ENCODE measurements around the gene EPN2.
A peak's percentile ranks its signal among the peaks of the same experiment; 100 is the strongest.

EPN2 gene

DNA sequence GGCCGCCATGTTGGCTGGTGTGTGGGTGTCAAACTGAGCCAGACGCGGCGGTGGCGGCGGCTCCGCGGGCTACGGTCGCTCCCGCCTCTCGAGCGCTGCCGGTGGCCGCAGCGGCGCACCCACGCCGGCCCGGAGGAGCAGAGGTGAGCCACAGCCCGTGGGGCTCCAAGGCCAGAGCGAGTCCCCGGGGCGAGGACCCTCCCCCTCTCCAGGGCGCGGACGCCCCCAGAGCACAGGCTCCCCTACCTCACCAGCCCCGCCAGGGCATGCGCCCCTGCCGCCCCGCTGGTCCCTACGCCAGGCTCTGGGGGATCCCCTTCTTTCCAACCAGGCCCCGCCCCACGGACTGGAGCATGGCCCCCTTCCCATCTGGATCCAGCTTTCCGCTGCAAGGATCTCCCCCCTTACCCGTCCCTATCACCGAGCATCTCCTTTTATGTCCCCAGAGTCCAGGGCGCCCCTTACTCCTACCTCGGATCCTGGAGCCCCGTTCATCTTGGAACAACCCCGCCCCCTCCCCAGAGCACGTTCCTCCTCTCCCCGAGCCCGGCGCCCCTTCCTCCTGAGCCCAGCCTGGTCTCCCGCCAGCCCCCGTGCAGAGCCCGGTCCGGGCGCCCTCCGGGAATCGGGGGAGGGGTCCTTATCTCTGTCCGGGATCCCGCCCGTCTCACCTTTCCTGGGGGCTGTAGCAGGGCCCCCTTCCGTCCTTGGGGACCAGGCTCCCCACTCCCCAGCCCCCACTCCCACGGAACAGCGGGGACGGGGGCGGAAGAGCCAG, 412 bp downstream of the EPN2 start:
- no peak for DNase-seq (ENCODE audit: low spot score)
- Histone ChIP-seq H3K4me3 (peak overlapping the region; percentile 94), H3K27ac (peak overlapping the region; percentile 85)
- TF ChIP-seq, protein P1, sequence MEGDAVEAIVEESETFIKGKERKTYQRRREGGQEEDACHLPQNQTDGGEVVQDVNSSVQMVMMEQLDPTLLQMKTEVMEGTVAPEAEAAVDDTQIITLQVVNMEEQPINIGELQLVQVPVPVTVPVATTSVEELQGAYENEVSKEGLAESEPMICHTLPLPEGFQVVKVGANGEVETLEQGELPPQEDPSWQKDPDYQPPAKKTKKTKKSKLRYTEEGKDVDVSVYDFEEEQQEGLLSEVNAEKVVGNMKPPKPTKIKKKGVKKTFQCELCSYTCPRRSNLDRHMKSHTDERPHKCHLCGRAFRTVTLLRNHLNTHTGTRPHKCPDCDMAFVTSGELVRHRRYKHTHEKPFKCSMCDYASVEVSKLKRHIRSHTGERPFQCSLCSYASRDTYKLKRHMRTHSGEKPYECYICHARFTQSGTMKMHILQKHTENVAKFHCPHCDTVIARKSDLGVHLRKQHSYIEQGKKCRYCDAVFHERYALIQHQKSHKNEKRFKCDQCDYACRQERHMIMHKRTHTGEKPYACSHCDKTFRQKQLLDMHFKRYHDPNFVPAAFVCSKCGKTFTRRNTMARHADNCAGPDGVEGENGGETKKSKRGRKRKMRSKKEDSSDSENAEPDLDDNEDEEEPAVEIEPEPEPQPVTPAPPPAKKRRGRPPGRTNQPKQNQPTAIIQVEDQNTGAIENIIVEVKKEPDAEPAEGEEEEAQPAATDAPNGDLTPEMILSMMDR (IDR thresholded peaks at IDR 0.05), result no peak

DNA sequence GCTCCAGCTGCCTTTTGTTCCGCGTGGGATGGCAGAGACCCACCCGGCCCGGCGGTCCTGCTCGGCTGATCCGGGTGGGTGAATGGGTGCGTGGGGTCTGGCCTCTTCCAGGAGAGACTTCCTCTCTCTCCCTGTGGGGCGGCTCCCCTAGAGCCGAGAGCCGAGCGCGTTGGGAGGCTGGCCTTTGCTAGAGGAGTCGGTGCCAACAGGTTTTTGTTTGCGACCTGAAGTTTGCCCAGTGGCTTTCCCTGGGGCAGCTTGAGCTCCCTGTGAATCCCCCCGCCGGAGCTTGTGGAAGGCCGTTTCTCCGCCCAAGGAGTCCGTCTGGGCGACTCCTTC, 970 bp downstream of the EPN2 start:
- no peak for DNase-seq (ENCODE audit: low spot score)
- H3K27ac ChIP-seq, result peak overlapping the region; percentile 85

DNA sequence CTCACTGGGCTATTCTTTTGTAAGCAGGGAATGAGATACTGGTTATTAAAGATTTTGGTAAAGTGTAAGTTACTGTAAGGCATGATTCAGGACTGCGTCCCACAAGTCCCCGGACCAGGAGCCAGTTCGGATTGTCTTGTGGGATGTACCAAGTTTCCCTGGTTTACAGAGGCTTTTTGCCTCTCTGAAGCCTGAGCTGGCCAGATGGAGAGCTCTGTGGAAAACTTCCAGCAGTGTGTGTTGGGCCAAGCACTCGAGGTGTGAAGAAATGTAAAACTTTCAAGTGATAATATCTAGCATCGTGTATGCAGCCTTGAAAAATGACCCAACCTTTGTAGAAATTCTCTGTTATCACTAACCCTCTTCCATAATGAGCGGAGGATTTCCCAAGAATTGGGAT, 2.4 kb downstream of the EPN2 start:
- TF ChIP-seq, protein P1 (IDR thresholded peaks at IDR 0.05), result no peak
- Histone ChIP-seq H3K27ac (peak overlapping the region; percentile 26 to 30), H3K4me3 (peak overlapping the region; percentile 30)
- no peak for DNase-seq (ENCODE audit: low spot score)

More for the DNA sequence above, 970 bp downstream of the EPN2 start:
- TF ChIP-seq, protein P1 (IDR thresholded peaks at IDR 0.05), result no peak
- H3K4me3 ChIP-seq, result peak overlapping the region; percentile 94

DNA sequence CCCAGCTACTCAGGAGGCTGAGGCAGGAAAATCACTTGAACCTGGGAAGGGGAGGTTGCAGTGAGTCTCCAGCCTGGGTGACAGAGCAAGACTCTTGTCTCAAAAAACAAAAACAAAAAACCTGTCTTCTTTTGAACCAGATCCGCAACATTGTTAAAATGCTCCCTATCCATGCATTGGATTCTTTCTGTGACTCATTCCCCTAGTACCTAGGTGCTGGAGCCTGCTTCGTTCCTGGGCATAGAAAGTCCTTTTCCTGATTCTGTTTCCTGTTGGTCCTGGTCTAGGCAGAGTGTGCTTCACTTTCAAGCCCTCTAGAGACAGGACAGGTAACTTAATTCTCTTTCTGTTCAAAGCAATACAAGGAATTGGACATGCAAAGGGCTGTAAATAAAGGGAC, 5.2 kb downstream of the EPN2 start:
- Histone ChIP-seq H3K4me3 (no peak overlapping the region), H3K27ac (no peak overlapping the region)
- no peak for DNase-seq (ENCODE audit: low spot score)
- TF ChIP-seq, protein P1 (IDR thresholded peaks at IDR 0.05), result no peak

DNA sequence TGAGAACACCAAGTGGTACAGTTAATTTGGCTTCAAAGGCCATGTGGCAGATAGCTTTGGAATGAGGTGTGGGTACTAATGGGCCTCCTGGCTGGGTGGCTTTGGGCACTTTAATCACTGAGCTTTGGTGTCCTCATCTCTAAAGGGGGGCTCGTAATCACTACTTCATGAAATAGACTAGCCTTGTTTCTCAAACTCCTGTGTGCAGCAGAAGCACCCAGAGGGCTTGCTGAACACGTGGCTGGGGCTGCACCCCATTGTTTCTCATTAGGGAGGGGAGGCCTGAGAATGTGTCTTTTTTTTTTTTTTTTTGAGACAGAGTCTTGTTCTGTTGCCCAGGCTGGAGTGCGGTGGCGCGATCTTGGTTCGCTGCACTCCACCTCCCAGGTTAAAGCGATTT, 5.8 kb downstream of the EPN2 start:
- Histone ChIP-seq H3K27ac (no peak overlapping the region), H3K4me3 (no peak overlapping the region)
- no peak for DNase-seq (ENCODE audit: low spot score)
- TF ChIP-seq, protein P1 (IDR thresholded peaks at IDR 0.05), result no peak

DNA sequence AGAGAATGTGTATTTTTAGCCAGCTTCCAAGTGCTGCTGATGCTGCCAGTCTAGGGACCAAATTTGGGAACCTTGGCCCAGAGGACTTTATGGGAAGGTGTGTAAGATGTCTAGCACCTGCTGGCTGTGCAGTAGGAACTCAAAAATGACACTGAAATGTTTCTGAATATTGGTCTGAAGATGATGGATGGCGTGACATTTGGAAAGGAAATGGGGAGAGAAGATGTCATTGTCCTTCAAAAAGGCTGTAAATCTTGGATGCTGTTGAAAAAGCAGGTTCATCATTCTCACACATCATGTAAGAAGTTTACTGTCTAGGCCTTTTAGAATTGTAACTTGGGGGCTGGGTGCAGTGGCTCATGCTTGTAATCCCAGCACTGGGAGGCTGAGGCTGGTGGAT, 6.7 kb downstream of the EPN2 start:
- TF ChIP-seq, protein P1 (IDR thresholded peaks at IDR 0.05), result no peak
- H3K4me3 ChIP-seq, result no peak overlapping the region
- no peak for DNase-seq (ENCODE audit: low spot score)
- no peak overlapping the region for H3K27ac ChIP-seq

DNA sequence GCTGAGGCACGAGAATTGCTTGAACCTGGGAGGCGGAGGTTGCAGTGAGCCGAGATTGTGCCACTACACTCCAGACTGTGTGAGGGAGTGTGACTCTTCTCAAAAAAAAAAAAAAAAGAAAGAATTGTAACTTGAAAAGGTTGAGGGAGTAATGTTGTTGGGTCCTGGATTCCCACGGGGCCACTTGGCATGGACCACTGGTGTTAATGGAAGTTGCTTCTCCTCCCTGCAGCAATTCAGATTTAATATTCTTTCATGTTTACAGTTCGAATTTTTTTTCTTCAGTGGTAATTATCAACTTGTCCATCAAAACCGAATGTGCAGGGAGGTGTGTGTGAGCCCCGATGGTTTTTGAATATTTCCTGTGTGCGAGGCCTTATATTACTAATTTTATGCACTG, 7.2 kb downstream of the EPN2 start:
- TF ChIP-seq, protein P1 (IDR thresholded peaks at IDR 0.05), result no peak
- Histone ChIP-seq H3K27ac (no peak overlapping the region), H3K4me3 (no peak overlapping the region)
- DNase-seq (ENCODE audit: low spot score), result no peak
